Measurements from ENCODE around the gene AHCY. TPM values are rescaled to one million over a fixed set of nuclear protein-coding genes. Genes with fewer than 3 reads are reported as not detected.
"Not testable (repeated sequence)": the region's sequence is repeated elsewhere in the genome, so short reads cannot be mapped to it uniquely, and the experiment has no call there.

The AHCY gene
- total RNA-seq, 4 donors from 2014 or later: 109 to 138 (median 124) TPM

- Histone ChIP-seq H3K9me3 (no peaks in the 10 kb centered on the region), H3K4me3 (replicated peaks in 1 of 3) (no peak overlapping the region), H3K4me1 (no peaks in the 10 kb centered on the region), H3K36me3 (no peaks in the 10 kb centered on the region), H3K27me3 (no peaks in the 10 kb centered on the region), H3K27ac (no peak overlapping the region)
- WGBS, 2 donors: 85 to 88% methylated on average over 5 of the region's 5 CpGs
- no peak for TF ChIP-seq POLR2A (IDR thresholded peaks at IDR 0.05)
- TF ChIP-seq, protein P1, sequence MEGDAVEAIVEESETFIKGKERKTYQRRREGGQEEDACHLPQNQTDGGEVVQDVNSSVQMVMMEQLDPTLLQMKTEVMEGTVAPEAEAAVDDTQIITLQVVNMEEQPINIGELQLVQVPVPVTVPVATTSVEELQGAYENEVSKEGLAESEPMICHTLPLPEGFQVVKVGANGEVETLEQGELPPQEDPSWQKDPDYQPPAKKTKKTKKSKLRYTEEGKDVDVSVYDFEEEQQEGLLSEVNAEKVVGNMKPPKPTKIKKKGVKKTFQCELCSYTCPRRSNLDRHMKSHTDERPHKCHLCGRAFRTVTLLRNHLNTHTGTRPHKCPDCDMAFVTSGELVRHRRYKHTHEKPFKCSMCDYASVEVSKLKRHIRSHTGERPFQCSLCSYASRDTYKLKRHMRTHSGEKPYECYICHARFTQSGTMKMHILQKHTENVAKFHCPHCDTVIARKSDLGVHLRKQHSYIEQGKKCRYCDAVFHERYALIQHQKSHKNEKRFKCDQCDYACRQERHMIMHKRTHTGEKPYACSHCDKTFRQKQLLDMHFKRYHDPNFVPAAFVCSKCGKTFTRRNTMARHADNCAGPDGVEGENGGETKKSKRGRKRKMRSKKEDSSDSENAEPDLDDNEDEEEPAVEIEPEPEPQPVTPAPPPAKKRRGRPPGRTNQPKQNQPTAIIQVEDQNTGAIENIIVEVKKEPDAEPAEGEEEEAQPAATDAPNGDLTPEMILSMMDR (IDR thresholded peaks at IDR 0.05): no peak
- intact Hi-C loops (cut with DNase I): no loop called here
- no peak for DNase-seq
Measured at GRCh38 chr20:34344238-34344637, 41.1 kb upstream of the AHCY start.

DNA sequence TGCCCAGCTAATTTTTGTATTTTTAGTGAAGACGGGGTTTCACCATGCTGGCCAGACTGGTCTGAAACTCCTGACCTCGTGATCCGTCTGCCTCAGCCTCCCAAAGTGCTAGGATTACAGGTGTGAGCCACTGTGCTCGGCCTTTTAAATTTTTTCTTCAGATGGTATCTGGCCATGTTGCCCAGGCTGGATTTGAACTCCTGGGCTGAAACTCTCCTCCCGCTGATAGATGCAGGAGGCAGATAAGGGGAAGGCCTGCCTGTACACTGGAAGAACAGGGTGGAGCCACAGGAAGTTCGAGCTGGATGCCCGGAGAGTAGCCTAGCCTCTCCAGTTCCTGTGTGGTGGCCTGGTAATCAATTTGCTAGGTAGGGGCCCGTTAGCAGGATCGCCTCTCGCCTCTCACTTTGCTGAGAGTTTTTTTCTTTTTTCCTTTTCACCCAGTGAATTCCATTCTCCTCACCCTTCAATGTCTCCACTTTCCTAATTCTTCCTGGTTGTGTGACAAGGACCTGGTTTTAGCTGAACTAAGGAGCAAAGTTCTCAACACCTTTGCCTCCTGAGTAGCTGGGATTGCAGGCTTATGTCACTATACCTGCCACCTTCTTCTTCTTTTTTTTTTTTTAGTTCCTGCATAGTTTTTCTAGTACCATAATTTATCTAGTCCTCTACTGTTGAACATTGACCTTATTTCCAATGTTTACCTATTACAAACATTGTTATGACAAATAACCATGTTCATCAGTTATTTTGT is 40.5 kb upstream of the AHCY start:
- Histone ChIP-seq H3K4me3 (replicated peaks in 1 of 3) (no peak overlapping the region), H3K4me1 (no peaks in the 10 kb centered on the region), H3K9me3 (no peaks in the 10 kb centered on the region), H3K36me3 (no peaks in the 10 kb centered on the region), H3K27ac (no peak overlapping the region), H3K27me3 (no peaks in the 10 kb centered on the region)
- DNase-seq: no peak
- intact Hi-C loops (cut with DNase I): no loop called here
- WGBS, 2 donors: 87 to 89% methylated on average over 10 of the region's 10 CpGs
- TF ChIP-seq POLR2A (IDR thresholded peaks at IDR 0.05): no peak
- TF ChIP-seq, protein P1 (IDR thresholded peaks at IDR 0.05): no peak

GRCh38 chr20:34341199-34341598 is 38.0 kb upstream of the AHCY start:
- intact Hi-C loops (cut with DNase I); DNase-seq: not testable (repeated sequence)
- WGBS, 2 donors: 95% methylated on average over 9 of the region's 9 CpGs

GRCh38 chr20:34340726-34341125 is 37.6 kb upstream of the AHCY start:
- intact Hi-C loops (cut with DNase I); H3K4me1 ChIP-seq; DNase-seq; H3K36me3 ChIP-seq; H3K27me3 ChIP-seq; H3K9me3 ChIP-seq; H3K4me3 ChIP-seq (replicated peaks in 1 of 3); H3K27ac ChIP-seq: not testable (repeated sequence)
- 87 to 90% methylated on average over 10 of the region's 10 CpGs for WGBS, 2 donors

More at GRCh38 chr20:34341199-34341598, 38.0 kb upstream of the AHCY start:
- H3K27me3 ChIP-seq; H3K4me1 ChIP-seq; H3K36me3 ChIP-seq; H3K9me3 ChIP-seq; H3K27ac ChIP-seq; H3K4me3 ChIP-seq (replicated peaks in 1 of 3): not testable (repeated sequence)

GRCh38 chr20:34337982-34338726 is 35.0 kb upstream of the AHCY start:
- whole genome bisulfite sequencing, 2 donors: 79 to 84% methylated on average over 15 of the region's 15 CpGs
- no peaks in the 10 kb centered on the region for H3K4me1 ChIP-seq
- H3K4me3 ChIP-seq (replicated peaks in 1 of 3): no peak overlapping the region
- intact Hi-C loops (cut with DNase I): no loop called here
- H3K36me3 ChIP-seq: no peaks in the 10 kb centered on the region
- H3K27me3 ChIP-seq: no peaks in the 10 kb centered on the region
- no peaks in the 10 kb centered on the region for H3K9me3 ChIP-seq
- TF ChIP-seq, protein P1 (IDR thresholded peaks at IDR 0.05): no peak
- no peak for TF ChIP-seq POLR2A (IDR thresholded peaks at IDR 0.05)
- DNase-seq: peak in 1 of 2 donors; percentile 30
- no peak overlapping the region for H3K27ac ChIP-seq

GRCh38 chr20:34337544-34337943 is 34.4 kb upstream of the AHCY start:
- Histone ChIP-seq H3K36me3 (no peaks in the 10 kb centered on the region), H3K9me3 (no peaks in the 10 kb centered on the region), H3K4me1 (no peaks in the 10 kb centered on the region), H3K27me3 (no peaks in the 10 kb centered on the region), H3K27ac (no peak overlapping the region), H3K4me3 (replicated peaks in 1 of 3) (no peak overlapping the region)
- intact Hi-C loops (cut with DNase I): no loop called here
- no peak for DNase-seq
- TF ChIP-seq POLR2A (IDR thresholded peaks at IDR 0.05): no peak
- TF ChIP-seq, protein P1 (IDR thresholded peaks at IDR 0.05): no peak
- 79 to 86% methylated on average over 1 of the region's 1 CpG for WGBS, 2 donors

All from thyroid gland (tissue), 4 donors.